ENCODE results near the gene ANAPC2. TPM values are rescaled to one million over a fixed set of nuclear protein-coding genes. Genes with fewer than 3 reads are reported as not detected.

ANAPC2 gene
- total RNA-seq, 4 donors from 2014 or later: 37.7 to 118 (median 78.7) TPM

- peak in 2 of 3 donors; percentile 68 to 70 for DNase-seq
- H3K27ac ChIP-seq: peak within 1 kb of the TSS; percentile 85 to 93 (median 90)
- H3K9me3 ChIP-seq: no peaks in the 10 kb centered on the region
- H3K36me3 ChIP-seq: no peaks in the 10 kb centered on the region
- peak within 1 kb of the TSS; percentile 62 to 84 (median 72) for H3K4me3 ChIP-seq
- no peaks in the 10 kb centered on the region for H3K27me3 ChIP-seq
- H3K4me1 ChIP-seq: peaks cover 8 to 54% (median 19%) of the 10 kb centered on the region in 4 donors
- TF ChIP-seq POLR2A (IDR thresholded peaks at IDR 0.05): no peak
- TF ChIP-seq, protein P1, sequence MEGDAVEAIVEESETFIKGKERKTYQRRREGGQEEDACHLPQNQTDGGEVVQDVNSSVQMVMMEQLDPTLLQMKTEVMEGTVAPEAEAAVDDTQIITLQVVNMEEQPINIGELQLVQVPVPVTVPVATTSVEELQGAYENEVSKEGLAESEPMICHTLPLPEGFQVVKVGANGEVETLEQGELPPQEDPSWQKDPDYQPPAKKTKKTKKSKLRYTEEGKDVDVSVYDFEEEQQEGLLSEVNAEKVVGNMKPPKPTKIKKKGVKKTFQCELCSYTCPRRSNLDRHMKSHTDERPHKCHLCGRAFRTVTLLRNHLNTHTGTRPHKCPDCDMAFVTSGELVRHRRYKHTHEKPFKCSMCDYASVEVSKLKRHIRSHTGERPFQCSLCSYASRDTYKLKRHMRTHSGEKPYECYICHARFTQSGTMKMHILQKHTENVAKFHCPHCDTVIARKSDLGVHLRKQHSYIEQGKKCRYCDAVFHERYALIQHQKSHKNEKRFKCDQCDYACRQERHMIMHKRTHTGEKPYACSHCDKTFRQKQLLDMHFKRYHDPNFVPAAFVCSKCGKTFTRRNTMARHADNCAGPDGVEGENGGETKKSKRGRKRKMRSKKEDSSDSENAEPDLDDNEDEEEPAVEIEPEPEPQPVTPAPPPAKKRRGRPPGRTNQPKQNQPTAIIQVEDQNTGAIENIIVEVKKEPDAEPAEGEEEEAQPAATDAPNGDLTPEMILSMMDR (IDR thresholded peaks at IDR 0.05): no peak
Observed at GRCh38 chr9:137224830-137225694, 36.7 kb upstream of the ANAPC2 start, which contains the start of gene CYSRT1. Gene CYSRT1, plus strand, starts transcription at chr9:137225174. Its CDS starts 448 bp downstream, at chr9:137225622.

GRCh38 chr9:137223078-137223970 lies 35.0 kb upstream of the ANAPC2 start:
- peaks cover 8 to 45% (median 18%) of the 10 kb centered on the region in 4 donors for H3K4me1 ChIP-seq
- peak overlapping the region; percentile 85 to 93 (median 90) for H3K27ac ChIP-seq

DNA sequence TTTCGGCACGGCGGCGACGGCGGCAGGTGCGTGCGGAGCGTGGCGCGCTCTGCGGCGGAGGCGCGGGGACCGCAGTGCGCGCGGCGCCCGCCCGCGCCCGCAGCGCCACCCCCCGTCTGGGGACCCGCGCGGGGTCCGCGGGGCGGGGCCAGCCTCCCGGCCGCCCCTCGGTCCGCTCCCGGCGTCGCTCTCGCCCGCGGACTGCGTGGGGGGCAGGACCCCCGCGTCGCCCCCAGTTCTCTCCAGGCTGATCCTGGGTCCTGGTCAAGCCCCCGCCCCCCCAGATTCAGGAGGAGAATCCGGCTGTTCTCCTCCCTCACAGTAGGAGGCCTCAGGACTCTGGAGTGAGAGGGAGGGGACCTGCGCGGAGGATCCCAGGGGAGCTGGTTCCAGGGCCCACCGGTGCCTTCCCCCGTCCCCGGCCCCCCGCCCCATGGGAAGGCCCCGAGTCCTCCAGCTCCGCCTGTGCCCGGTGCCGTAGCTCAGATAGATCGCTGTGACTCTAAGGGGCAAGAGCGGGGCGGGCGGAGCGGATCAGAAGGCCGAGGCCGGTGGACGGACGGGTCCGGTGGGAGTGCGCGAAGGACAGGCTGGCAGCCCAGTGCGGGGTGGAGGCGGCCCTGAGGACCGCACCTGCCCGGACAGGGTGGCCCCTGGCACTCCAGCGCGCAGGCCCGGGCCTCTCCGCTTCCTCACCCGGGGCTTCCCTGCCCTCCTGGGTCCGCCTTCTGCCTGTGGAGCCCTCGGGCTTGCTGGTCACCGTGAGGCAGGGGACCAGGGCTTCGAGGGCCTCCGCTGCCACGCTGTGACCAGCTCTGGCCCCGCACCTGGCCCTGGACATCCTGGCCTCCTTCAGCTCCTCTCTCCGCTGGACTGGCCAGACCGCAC lies 34.1 kb upstream of the ANAPC2 start, which contains the start of gene RNF208:
TSS of gene RNF208 (minus strand) at position 51 of the 888 bp plus-strand sequence. CDS start 1,028 bp downstream, outside the sequence.
- DNase-seq: peak in 1 of 3 donors; percentile 67
- Histone ChIP-seq H3K36me3 (no peaks in the 10 kb centered on the region), H3K27me3 (no peaks in the 10 kb centered on the region), H3K27ac (peak within 1 kb of the TSS; percentile 85 to 93 (median 90)), H3K9me3 (no peaks in the 10 kb centered on the region), H3K4me1 (peaks cover 8 to 44% (median 17%) of the 10 kb centered on the region in 4 donors), H3K4me3 (peak within 1 kb of the TSS; percentile 62 to 84 (median 72))
- TF ChIP-seq POLR2A (IDR thresholded peaks at IDR 0.05): no peak
- TF ChIP-seq, protein P1 (IDR thresholded peaks at IDR 0.05): no peak

More at GRCh38 chr9:137223078-137223970, 35.0 kb upstream of the ANAPC2 start:
- peak; percentile 97 to 99 (median 97) for DNase-seq
- Histone ChIP-seq H3K36me3 (no peaks in the 10 kb centered on the region), H3K27me3 (no peaks in the 10 kb centered on the region), H3K9me3 (no peaks in the 10 kb centered on the region), H3K4me3 (peak overlapping the region; percentile 62 to 84 (median 72))
- TF ChIP-seq, protein P1 (IDR thresholded peaks at IDR 0.05): no peak
- TF ChIP-seq POLR2A (IDR thresholded peaks at IDR 0.05): peak; percentile 22 to 71

DNA sequence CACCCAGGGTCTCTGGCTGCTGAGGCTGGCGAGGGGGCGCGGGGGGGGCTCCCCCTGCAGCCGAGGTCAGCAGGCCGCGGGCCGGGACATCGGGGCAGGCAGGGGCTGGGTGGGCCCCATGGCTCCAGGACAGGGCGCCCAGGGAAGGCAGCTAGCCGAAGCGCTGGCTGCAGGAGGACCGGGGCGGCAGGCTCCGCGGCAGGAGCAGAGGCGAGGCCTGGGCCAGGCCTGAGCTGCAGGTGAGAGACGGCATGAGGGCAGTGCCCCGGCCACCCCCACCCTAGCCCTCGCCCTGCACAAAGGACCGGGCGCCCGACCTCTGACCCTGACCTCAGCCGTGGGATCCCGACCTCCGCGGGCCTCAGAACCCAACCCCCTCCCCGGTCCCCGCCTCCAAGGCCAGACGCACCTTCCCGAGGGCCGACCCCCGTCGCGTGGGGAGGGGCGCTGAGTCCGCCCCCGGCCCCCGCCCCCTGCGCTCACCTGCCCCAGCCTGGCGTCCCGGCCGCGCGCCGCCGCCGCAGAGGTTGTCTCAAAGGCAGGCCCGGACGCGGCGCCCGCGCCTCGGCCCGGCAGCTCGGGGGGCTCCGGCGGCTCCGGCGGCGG lies 33.2 kb upstream of the ANAPC2 start:
- Histone ChIP-seq H3K27ac (peak overlapping the region in 2 of 4 donors; percentile 17 to 55), H3K9me3 (no peaks in the 10 kb centered on the region), H3K4me1 (peaks cover 7 to 44% (median 15%) of the 10 kb centered on the region in 4 donors), H3K27me3 (no peaks in the 10 kb centered on the region), H3K4me3 (peak overlapping the region; percentile 17 to 81 (median 44)), H3K36me3 (no peaks in the 10 kb centered on the region)
- peak in 1 of 3 donors; percentile 68 for DNase-seq
- TF ChIP-seq POLR2A (IDR thresholded peaks at IDR 0.05): no peak
- TF ChIP-seq, protein P1 (IDR thresholded peaks at IDR 0.05): no peak
